Stomach (tissue), 19 donors: ENCODE data around the gene MINAR1. TPM values are rescaled to one million over a fixed set of nuclear protein-coding genes. Genes with fewer than 3 reads are reported as not detected.

ENCODE experiments used
- DNase-seq, 2 donors: peaks; one replicate each; pipeline versions ENCODE4 v3.0.0 to v3.0.0-alpha.2; 2013 to 2019
- H3K27ac ChIP-seq, 5 donors: fragments of 200-600 bp in 4 of 5; sonication (generic) in 4 of 5; one replicate each; pipeline ENCODE4 v1.5.1; 2013 to 2019; ENCODE audit warnings: mild to moderate bottlenecking in 1 of 5, moderate library complexity in 1 of 5
- H3K27me3 ChIP-seq, 3 donors: fragments of 200-600 bp; sonication (generic); one replicate each; pipeline ENCODE4 v1.5.1; 2017 to 2019; ENCODE audit warnings: mixed run types in 1 of 3
- H3K36me3 ChIP-seq, 4 donors: fragments of 200-600 bp; sonication (generic); 1 replicate in 3 of 4; 2 replicates in 1 of 4; pipeline ENCODE4 v1.5.1; 2016 to 2019
- H3K4me1 ChIP-seq, 4 donors: fragments of 200-600 bp; sonication (generic); one replicate each; pipeline ENCODE4 v1.5.1; 2016 to 2019
- H3K4me3 ChIP-seq, 4 donors: fragments of 200-600 bp; sonication (generic) in 3 of 4; one replicate each; pipeline ENCODE4 v1.5.1; 2016 to 2019; ENCODE audit warnings: mild to moderate bottlenecking in 1 of 4
- H3K9me3 ChIP-seq, 4 donors: fragments of 200-600 bp; sonication (generic); one replicate each; pipeline ENCODE4 v1.5.1; 2016 to 2019
- CTCF ChIP-seq, 7 experiments: fragments of 450-650 bp in 4 of 7; fragments of 200-600 bp in 3 of 7; sonication (generic) in 3 of 7; IDR thresholded peaks; one replicate each; pipeline ENCODE4 v1.5.1; 2016 to 2019; ENCODE audit warnings: antibody characterized with exemption in 7 of 7, control low read depth in 2 of 7, mild to moderate bottlenecking in 1 of 7
- EP300 ChIP-seq: sonication (generic); formaldehyde crosslinking; IDR thresholded peaks from one replicate; pipeline ENCODE4 v1.6.1; 2017; ENCODE audit warnings: antibody characterized with exemption
- POLR2A ChIP-seq, 4 donors: fragments of 450-650 bp; IDR thresholded peaks; one replicate each; pipeline ENCODE4 v1.6.1; 2016; ENCODE audit warnings: antibody characterized with exemption in 4 of 4, control low read depth in 2 of 4, mild to moderate bottlenecking in 1 of 4, moderate library complexity in 1 of 4
- POLR2AphosphoS5 ChIP-seq, 3 donors: sonication (generic); formaldehyde crosslinking; IDR thresholded peaks; one replicate each; pipeline ENCODE4 v1.6.1; 2016; ENCODE audit warnings: antibody characterized with exemption in 3 of 3
- WGBS, 5 donors: extraction: QIAGEN DNeasy Blood & Tissue Kit in 3 of 5; methylation state at CpG; one replicate each; pipeline versions ENCODE4 v1.1.5 to v1.1.7; 2013 to 2018; 5-methylcytosine and 5-hydroxymethylcytosine counted together
- intact Hi-C: fragments of 100-400 bp; cut with DNase I; formaldehyde crosslinking; loops from one replicate; pipeline ENCODE4 v1.15.1; 2023; ENCODE audit warnings: low total_unique reads
- long read RNA-seq, 10 donors: transcript quantifications; one replicate each; lab custom pipeline, GENCODE V29; 2026
- polyA plus RNA-seq, 3 donors: library from polyadenylated mRNA; stranded (reverse); fragments of 200-250 nt; gene quantifications; one replicate each; pipeline ENCODE4 v1.2.3, GENCODE V29; 2013
- total RNA-seq, 5 donors: library from RNA; depleted of rRNA; stranded (reverse); fragments of >200 nt; gene quantifications; one replicate each; pipeline versions ENCODE4 v1.1.0 to v1.2.3, GENCODE V29; 2014 to 2016
- donor health status: healthy with polysubstance abuse.
- donor health status: Bipolar disorder and iron deficiency.
- donor health status: healthy.

The MINAR1 gene
- total RNA-seq (1 to 10 TPM in 1 of 5 donors, under 1 TPM in 1, not detected in 3; 0.29 to 1.3 TPM), polyA plus RNA-seq (under 1 TPM; 0.12 to 0.25 (median 0.15) TPM)
- long read RNA-seq, donor 1: 0 reads
- long read RNA-seq, donor 2: 0 reads
- long read RNA-seq, donor 3: 0 reads
- long read RNA-seq, donor 4: 0 reads
- long read RNA-seq, donor 5: 0 reads
- long read RNA-seq, donor 6: 0 reads
- long read RNA-seq, donor 7: 0 reads
- long read RNA-seq, donor 8: 0 reads
- long read RNA-seq, donor 9: 0 reads
- long read RNA-seq, donor 10: 0 reads

GRCh38 chr15:79431636-79432344, at the start of gene MINAR1:
TSS of gene MINAR1 (plus strand) at chr15:79432336. CDS start at chr15:79456148, 23,812 bp downstream.
- Histone ChIP-seq H3K36me3 (no peaks in the 10 kb centered on the region), H3K4me3 (peak within 1 kb of the TSS; percentile 41 to 69 (median 48)), H3K27ac (no peak within 1 kb of the TSS), H3K4me1 (peaks cover 9 to 26% (median 22%) of the 10 kb centered on the region in 4 donors), H3K27me3 (peaks cover 18 to 89% (median 41%) of the 10 kb centered on the region in 3 donors), H3K9me3 (peaks cover 0 to 2% (median 0%) of the 10 kb centered on the region in 4 donors)
- WGBS, 5 donors: 0 to 3% (median 1%) methylated on average over 39 to 84 of the region's 84 CpGs
- intact Hi-C loops: no loop called here
- peak in 1 of 2 donors; percentile 73 for DNase-seq
- TF ChIP-seq POLR2AphosphoS5 (IDR thresholded peaks at IDR 0.05) (no peak), EP300 (no peak)

GRCh38 chr15:79394231-79394630, 37.9 kb upstream of the MINAR1 start:
- H3K9me3 ChIP-seq: no peaks in the 10 kb centered on the region
- no peak overlapping the region for H3K27ac ChIP-seq
- H3K27me3 ChIP-seq: no peaks in the 10 kb centered on the region
- no peak for TF ChIP-seq POLR2AphosphoS5 (IDR thresholded peaks at IDR 0.05)
- TF ChIP-seq CTCF (IDR thresholded peaks at IDR 0.05): no peak
- no peak for TF ChIP-seq EP300
- H3K4me3 ChIP-seq: no peak overlapping the region
- WGBS, 5 donors: 69 to 85% (median 79%) methylated on average over 4 of the region's 4 CpGs
- no peak for DNase-seq
- no peaks in the 10 kb centered on the region for H3K36me3 ChIP-seq
- peaks cover 0 to 6% (median 0%) of the 10 kb centered on the region in 4 donors for H3K4me1 ChIP-seq
- intact Hi-C loops: no loop called here

GRCh38 chr15:79396850-79397249, 35.3 kb upstream of the MINAR1 start:
- Histone ChIP-seq H3K27ac (no peak overlapping the region), H3K4me3 (no peak overlapping the region), H3K27me3 (no peaks in the 10 kb centered on the region), H3K4me1 (peaks cover 0 to 6% (median 0%) of the 10 kb centered on the region in 4 donors), H3K36me3 (no peaks in the 10 kb centered on the region), H3K9me3 (no peaks in the 10 kb centered on the region)
- intact Hi-C loops: no loop called here
- TF ChIP-seq EP300 (no peak), POLR2AphosphoS5 (IDR thresholded peaks at IDR 0.05) (no peak)
- DNase-seq: no peak
- 57 to 74% (median 65%) methylated on average over 6 of the region's 6 CpGs for WGBS, 5 donors

- 61 to 93% (median 81%) methylated on average over 3 of the region's 3 CpGs for WGBS, 5 donors
- no peaks in the 10 kb centered on the region for H3K36me3 ChIP-seq
- no peaks in the 10 kb centered on the region for H3K27me3 ChIP-seq
- intact Hi-C loops: no loop called here
- no peak overlapping the region for H3K27ac ChIP-seq
- H3K9me3 ChIP-seq: no peaks in the 10 kb centered on the region
- H3K4me1 ChIP-seq: peaks cover 0 to 6% (median 0%) of the 10 kb centered on the region in 4 donors
- TF ChIP-seq POLR2AphosphoS5 (IDR thresholded peaks at IDR 0.05) (no peak), POLR2A (IDR thresholded peaks at IDR 0.05) (no peak), CTCF (IDR thresholded peaks at IDR 0.05) (no peak), EP300 (no peak)
- DNase-seq: no peak
- H3K4me3 ChIP-seq: no peak overlapping the region
Measured at GRCh38 chr15:79397269-79397910, 34.7 kb upstream of the MINAR1 start.

GRCh38 chr15:79399606-79400005, 32.5 kb upstream of the MINAR1 start:
- Histone ChIP-seq H3K27me3 (no peaks in the 10 kb centered on the region), H3K9me3 (no peaks in the 10 kb centered on the region), H3K36me3 (no peaks in the 10 kb centered on the region), H3K27ac (no peak overlapping the region), H3K4me3 (no peak overlapping the region), H3K4me1 (no peaks in the 10 kb centered on the region)
- TF ChIP-seq EP300: no peak
- TF ChIP-seq POLR2A (IDR thresholded peaks at IDR 0.05): no peak
- no peak for TF ChIP-seq CTCF (IDR thresholded peaks at IDR 0.05)
- no peak for TF ChIP-seq POLR2AphosphoS5 (IDR thresholded peaks at IDR 0.05)
- intact Hi-C loops: no loop called here
- DNase-seq: no peak
- 63 to 83% (median 73%) methylated on average over 3 to 4 of the region's 4 CpGs for WGBS, 5 donors
